ENCODE measurements around the gene PCP4L1.

The PCP4L1 gene

GRCh38 chr1:161258439-161259344 lies at the start of gene PCP4L1:
Gene PCP4L1, plus strand, starts transcription at chr1:161258745. Its CDS starts 230 bp downstream, at chr1:161258975.
- no peak within 1 kb of the TSS for H3K9ac ChIP-seq (ENCODE audit: low read length)
- peak within 1 kb of the TSS; percentile 80 for H3K27ac ChIP-seq (ENCODE audit: low read depth, low read length)

GRCh38 chr1:161209790-161210409 lies 48.6 kb upstream of the PCP4L1 start:
- peak overlapping the region; percentile 3 for H3K27ac ChIP-seq (ENCODE audit: low read depth, low read length)

More at GRCh38 chr1:161258439-161259344, at the start of gene PCP4L1:
- Histone ChIP-seq H3K4me3 (ENCODE audit: low read length) (peak within 1 kb of the TSS; percentile 81), H3K36me3 (ENCODE audit: control insufficient read depth, insufficient read depth, low read length) (no peaks in the 10 kb centered on the region), H3K4me1 (ENCODE audit: control insufficient read depth, insufficient read depth, low read length) (peaks cover 2% of the 10 kb centered on the region), H3K27me3 (ENCODE audit: control insufficient read depth, insufficient read depth, low read length) (peaks cover 3% of the 10 kb centered on the region)

GRCh38 chr1:161214369-161214768 lies 44.2 kb upstream of the PCP4L1 start:
- H3K36me3 ChIP-seq (ENCODE audit: control insufficient read depth, insufficient read depth, low read length), result peaks cover 34% of the 10 kb centered on the region
- no peak overlapping the region for H3K9ac ChIP-seq (ENCODE audit: low read length)
- no peaks in the 10 kb centered on the region for H3K4me1 ChIP-seq (ENCODE audit: control insufficient read depth, insufficient read depth, low read length)
- no peak overlapping the region for H3K4me3 ChIP-seq (ENCODE audit: low read length)
- H3K27ac ChIP-seq (ENCODE audit: low read depth, low read length), result no peak overlapping the region
- H3K27me3 ChIP-seq (ENCODE audit: control insufficient read depth, insufficient read depth, low read length), result no peaks in the 10 kb centered on the region

More at GRCh38 chr1:161209790-161210409, 48.6 kb upstream of the PCP4L1 start:
- Histone ChIP-seq H3K4me3 (ENCODE audit: low read length) (no peak overlapping the region), H3K9ac (ENCODE audit: low read length) (no peak overlapping the region), H3K4me1 (ENCODE audit: control insufficient read depth, insufficient read depth, low read length) (no peaks in the 10 kb centered on the region), H3K36me3 (ENCODE audit: control insufficient read depth, insufficient read depth, low read length) (peaks cover 51% of the 10 kb centered on the region), H3K27me3 (ENCODE audit: control insufficient read depth, insufficient read depth, low read length) (no peaks in the 10 kb centered on the region)

GRCh38 chr1:161215076-161215475 lies 43.5 kb upstream of the PCP4L1 start, which contains the start of gene FCER1G:
Gene FCER1G, plus strand, starts transcription at chr1:161215295. Its CDS starts 27 bp downstream, at chr1:161215322.
- H3K4me1 ChIP-seq (ENCODE audit: control insufficient read depth, insufficient read depth, low read length), result no peaks in the 10 kb centered on the region
- H3K4me3 ChIP-seq (ENCODE audit: low read length), result peak within 1 kb of the TSS; percentile 31
- H3K27ac ChIP-seq (ENCODE audit: low read depth, low read length), result no peak within 1 kb of the TSS
- no peaks in the 10 kb centered on the region for H3K27me3 ChIP-seq (ENCODE audit: control insufficient read depth, insufficient read depth, low read length)
- peaks cover 27% of the 10 kb centered on the region for H3K36me3 ChIP-seq (ENCODE audit: control insufficient read depth, insufficient read depth, low read length)
- no peak within 1 kb of the TSS for H3K9ac ChIP-seq (ENCODE audit: low read length)

- Histone ChIP-seq H3K36me3 (ENCODE audit: control insufficient read depth, insufficient read depth, low read length) (peaks cover 17% of the 10 kb centered on the region), H3K9ac (ENCODE audit: low read length) (no peak overlapping the region), H3K27me3 (ENCODE audit: control insufficient read depth, insufficient read depth, low read length) (no peaks in the 10 kb centered on the region), H3K4me3 (ENCODE audit: low read length) (no peak overlapping the region), H3K4me1 (ENCODE audit: control insufficient read depth, insufficient read depth, low read length) (no peaks in the 10 kb centered on the region), H3K27ac (ENCODE audit: low read depth, low read length) (no peak overlapping the region)
Observed at GRCh38 chr1:161216945-161217712, 41.4 kb upstream of the PCP4L1 start.

GRCh38 chr1:161217831-161218230 lies 40.7 kb upstream of the PCP4L1 start:
- no peak overlapping the region for H3K27ac ChIP-seq (ENCODE audit: low read depth, low read length)
- no peak overlapping the region for H3K9ac ChIP-seq (ENCODE audit: low read length)
- H3K36me3 ChIP-seq (ENCODE audit: control insufficient read depth, insufficient read depth, low read length), result peaks cover 17% of the 10 kb centered on the region
- no peaks in the 10 kb centered on the region for H3K4me1 ChIP-seq (ENCODE audit: control insufficient read depth, insufficient read depth, low read length)
- H3K27me3 ChIP-seq (ENCODE audit: control insufficient read depth, insufficient read depth, low read length), result no peaks in the 10 kb centered on the region
- no peak overlapping the region for H3K4me3 ChIP-seq (ENCODE audit: low read length)

- no peak overlapping the region for H3K27ac ChIP-seq (ENCODE audit: low read depth, low read length)
- peaks cover 10% of the 10 kb centered on the region for H3K36me3 ChIP-seq (ENCODE audit: control insufficient read depth, insufficient read depth, low read length)
- H3K4me1 ChIP-seq (ENCODE audit: control insufficient read depth, insufficient read depth, low read length), result no peaks in the 10 kb centered on the region
- no peaks in the 10 kb centered on the region for H3K27me3 ChIP-seq (ENCODE audit: control insufficient read depth, insufficient read depth, low read length)
- H3K9ac ChIP-seq (ENCODE audit: low read length), result no peak overlapping the region
- H3K4me3 ChIP-seq (ENCODE audit: low read length), result no peak overlapping the region
Observed at GRCh38 chr1:161218301-161219077, 40.1 kb upstream of the PCP4L1 start.

GRCh38 chr1:161219078-161219892 lies 39.3 kb upstream of the PCP4L1 start:
- H3K36me3 ChIP-seq (ENCODE audit: control insufficient read depth, insufficient read depth, low read length), result peaks cover 2% of the 10 kb centered on the region
- no peak overlapping the region for H3K27ac ChIP-seq (ENCODE audit: low read depth, low read length)
- no peaks in the 10 kb centered on the region for H3K27me3 ChIP-seq (ENCODE audit: control insufficient read depth, insufficient read depth, low read length)
- H3K4me1 ChIP-seq (ENCODE audit: control insufficient read depth, insufficient read depth, low read length), result no peaks in the 10 kb centered on the region
- no peak overlapping the region for H3K9ac ChIP-seq (ENCODE audit: low read length)
- no peak overlapping the region for H3K4me3 ChIP-seq (ENCODE audit: low read length)

- Histone ChIP-seq H3K27ac (ENCODE audit: low read depth, low read length) (no peak overlapping the region), H3K4me1 (ENCODE audit: control insufficient read depth, insufficient read depth, low read length) (no peaks in the 10 kb centered on the region)
Observed at GRCh38 chr1:161220002-161220401, 38.5 kb upstream of the PCP4L1 start.

GRCh38 chr1:161222175-161223019 lies 36.1 kb upstream of the PCP4L1 start:
- peaks cover 9% of the 10 kb centered on the region for H3K4me1 ChIP-seq (ENCODE audit: control insufficient read depth, insufficient read depth, low read length)
- no peaks in the 10 kb centered on the region for H3K36me3 ChIP-seq (ENCODE audit: control insufficient read depth, insufficient read depth, low read length)
- H3K4me3 ChIP-seq (ENCODE audit: low read length), result no peak overlapping the region
- H3K9ac ChIP-seq (ENCODE audit: low read length), result no peak overlapping the region
- no peaks in the 10 kb centered on the region for H3K27me3 ChIP-seq (ENCODE audit: control insufficient read depth, insufficient read depth, low read length)
- no peak overlapping the region for H3K27ac ChIP-seq (ENCODE audit: low read depth, low read length)

More at GRCh38 chr1:161220002-161220401, 38.5 kb upstream of the PCP4L1 start:
- Histone ChIP-seq H3K27me3 (ENCODE audit: control insufficient read depth, insufficient read depth, low read length) (no peaks in the 10 kb centered on the region), H3K4me3 (ENCODE audit: low read length) (no peak overlapping the region), H3K36me3 (ENCODE audit: control insufficient read depth, insufficient read depth, low read length) (no peaks in the 10 kb centered on the region), H3K9ac (ENCODE audit: low read length) (no peak overlapping the region)
